HUDEP-2 (cell line): ENCODE measurements around the gene SDK1.

ENCODE experiments used
- DNase-seq, 76 experiments: peaks; one replicate each; lab custom pipeline; 2025; ENCODE audit not compliant: unreplicated experiment in 76 of 76; lab: John Stamatoyannopoulos, UW

Gene SDK1

GRCh38 chr7:4175346-4175973 lies 874.4 kb downstream of the SDK1 start:
- DNase-seq: no peak

- no peak for DNase-seq
Measured at GRCh38 chr7:4177001-4177400, 875.9 kb downstream of the SDK1 start.

GRCh38 chr7:4178416-4178815 lies 877.4 kb downstream of the SDK1 start:
- DNase-seq: no peak

GRCh38 chr7:4178916-4179687 lies 878.0 kb downstream of the SDK1 start:
- no peak for DNase-seq

- DNase-seq: no peak
Measured at GRCh38 chr7:4179688-4180380, 878.8 kb downstream of the SDK1 start.

GRCh38 chr7:4181446-4181845 lies 880.4 kb downstream of the SDK1 start:
- no peak for DNase-seq

GRCh38 chr7:4182605-4183300 lies 881.7 kb downstream of the SDK1 start:
- no peak for DNase-seq

GRCh38 chr7:4184653-4185052 lies 883.6 kb downstream of the SDK1 start:
- no peak for DNase-seq

GRCh38 chr7:4185136-4185535 lies 884.1 kb downstream of the SDK1 start:
- no peak for DNase-seq

GRCh38 chr7:4185721-4186512 lies 884.9 kb downstream of the SDK1 start:
- no peak for DNase-seq

- no peak for DNase-seq
Measured at GRCh38 chr7:4186513-4186780, 885.4 kb downstream of the SDK1 start.

- no peak for DNase-seq
Measured at GRCh38 chr7:4188651-4189050, 887.6 kb downstream of the SDK1 start.

GRCh38 chr7:4189131-4189570 lies 888.1 kb downstream of the SDK1 start:
- DNase-seq: no peak

GRCh38 chr7:4190010-4190981 lies 889.2 kb downstream of the SDK1 start:
- DNase-seq: no peak

GRCh38 chr7:4191046-4191445 lies 890.0 kb downstream of the SDK1 start:
- DNase-seq: no peak

- no peak for DNase-seq
Measured at GRCh38 chr7:4191525-4191924, 890.5 kb downstream of the SDK1 start.

GRCh38 chr7:4195660-4196059 lies 894.6 kb downstream of the SDK1 start:
- no peak for DNase-seq

- DNase-seq: no peak
Measured at GRCh38 chr7:4196121-4196819, 895.2 kb downstream of the SDK1 start.

GRCh38 chr7:4198301-4198700 lies 897.2 kb downstream of the SDK1 start:
- DNase-seq: no peak
